Measurements from ENCODE around the gene TNNI3K. TPM values are rescaled to one million over a fixed set of nuclear protein-coding genes. Genes with fewer than 3 reads are reported as not detected.

TNNI3K gene
- total RNA-seq, 4 donors from 2014 or later, result 0.73 to 2.0 TPM; not detected in 2

- 93 to 95% methylated on average over 4 of the region's 4 CpGs for WGBS, 2 donors
- no peak for DNase-seq
- no peaks in the 10 kb centered on the region for H3K36me3 ChIP-seq
- no peaks in the 10 kb centered on the region for H3K4me1 ChIP-seq
- intact Hi-C loops (cut with DNase I), result no loop called here
- H3K27ac ChIP-seq, result no peak overlapping the region
- H3K27me3 ChIP-seq, result no peaks in the 10 kb centered on the region
- TF ChIP-seq CTCF (IDR thresholded peaks at IDR 0.05), result no peak
- TF ChIP-seq POLR2A (IDR thresholded peaks at IDR 0.05), result no peak
- H3K9me3 ChIP-seq, result no peaks in the 10 kb centered on the region
- H3K4me3 ChIP-seq (replicated peaks in 1 of 3), result no peak overlapping the region
These were observed 106.6 kb downstream of the TNNI3K start for GRCh38 chr1:74341702-74342339.

- Histone ChIP-seq H3K27me3 (no peaks in the 10 kb centered on the region), H3K4me3 (replicated peaks in 1 of 3) (no peak overlapping the region), H3K27ac (no peak overlapping the region), H3K9me3 (no peaks in the 10 kb centered on the region), H3K4me1 (no peaks in the 10 kb centered on the region), H3K36me3 (no peaks in the 10 kb centered on the region)
- TF ChIP-seq POLR2A (IDR thresholded peaks at IDR 0.05) (no peak), CTCF (IDR thresholded peaks at IDR 0.05) (no peak)
- no peak for DNase-seq
- WGBS, 2 donors, result 58 to 79% methylated on average over 1 of the region's 1 CpG
- intact Hi-C loops (cut with DNase I), result no loop called here
These were observed 108.0 kb downstream of the TNNI3K start for GRCh38 chr1:74343216-74343615.

- intact Hi-C loops (cut with DNase I), result no loop called here
- no peak overlapping the region for H3K27ac ChIP-seq
- H3K4me3 ChIP-seq (replicated peaks in 1 of 3), result no peak overlapping the region
- H3K27me3 ChIP-seq, result no peaks in the 10 kb centered on the region
- H3K9me3 ChIP-seq, result no peaks in the 10 kb centered on the region
- H3K36me3 ChIP-seq, result no peaks in the 10 kb centered on the region
- no peaks in the 10 kb centered on the region for H3K4me1 ChIP-seq
- WGBS, 2 donors, result 79 to 88% methylated on average over 1 of the region's 1 CpG
- TF ChIP-seq POLR2A (IDR thresholded peaks at IDR 0.05) (no peak), CTCF (IDR thresholded peaks at IDR 0.05) (no peak)
- DNase-seq, result no peak
These were observed 109.2 kb downstream of the TNNI3K start for GRCh38 chr1:74344387-74344786.

GRCh38 chr1:74356493-74356892, 121.3 kb downstream of the TNNI3K start:
- WGBS, 2 donors, result 83 to 85% methylated on average over 1 of the region's 1 CpG
- TF ChIP-seq POLR2A (IDR thresholded peaks at IDR 0.05) (no peak), CTCF (IDR thresholded peaks at IDR 0.05) (no peak)
- no peaks in the 10 kb centered on the region for H3K36me3 ChIP-seq
- H3K27ac ChIP-seq, result no peak overlapping the region
- no peak overlapping the region for H3K4me3 ChIP-seq (replicated peaks in 1 of 3)
- H3K9me3 ChIP-seq, result no peaks in the 10 kb centered on the region
- no peaks in the 10 kb centered on the region for H3K27me3 ChIP-seq
- DNase-seq, result no peak
- intact Hi-C loops (cut with DNase I), result no loop called here
- H3K4me1 ChIP-seq, result no peaks in the 10 kb centered on the region

- no peaks in the 10 kb centered on the region for H3K4me1 ChIP-seq
- intact Hi-C loops (cut with DNase I), result no loop called here
- H3K4me3 ChIP-seq (replicated peaks in 1 of 3), result no peak overlapping the region
- no peaks in the 10 kb centered on the region for H3K9me3 ChIP-seq
- WGBS, 2 donors, result 89 to 93% methylated on average over 3 of the region's 3 CpGs
- TF ChIP-seq CTCF (IDR thresholded peaks at IDR 0.05) (no peak), POLR2A (IDR thresholded peaks at IDR 0.05) (no peak)
- no peak for DNase-seq
- H3K27ac ChIP-seq, result no peak overlapping the region
- no peaks in the 10 kb centered on the region for H3K27me3 ChIP-seq
- H3K36me3 ChIP-seq, result no peaks in the 10 kb centered on the region
These were observed 122.0 kb downstream of the TNNI3K start for GRCh38 chr1:74357150-74357549.

Data from thyroid gland (tissue), 4 donors.